Measurements from ENCODE around the gene CPTP.

GRCh38 chr1:1345860-1346500 is 21.4 kb downstream of the CPTP start:
- TF ChIP-seq CTCF (IDR thresholded peaks at IDR 0.05; ENCODE audit: low read length) (no peak), EZH2 (optimal IDR thresholded peaks at IDR 0.05; ENCODE audit: low read depth, low read length) (no peak)

All from MM.1S (cell line).